H1 (cell line): ENCODE results near the gene FAM186B. TPM values are rescaled to one million over a fixed set of nuclear protein-coding genes. Genes with fewer than 3 reads are reported as not detected.
A peak's percentile ranks its signal among the peaks of the same experiment; 100 is the strongest.

Experiments
- ASH2L ChIP-seq: fragments of 200-600, 300-600 bp; sonication (generic); IDR thresholded peaks from one replicate; pipeline ENCODE4 v1.7.1; 2017; ENCODE audit warnings: low read length
- BRCA1 ChIP-seq: IDR thresholded peaks from 2 replicates; pipeline ENCODE4 v1.6.1; 2012; ENCODE audit warnings: low read depth, low read length, improper control_type of control experiment
- CEBPB ChIP-seq: IDR thresholded peaks from 2 replicates; pipeline ENCODE4 v1.6.1; 2012; ENCODE audit warnings: low read depth, low read length
- CHD1 ChIP-seq: IDR thresholded peaks from 2 replicates; pipeline ENCODE4 v1.6.1; 2012; ENCODE audit warnings: low read depth, low read length, improper control_type of control experiment
- CREB1 ChIP-seq: IDR thresholded peaks from 2 replicates; pipeline ENCODE4 v1.6.1; 2012; ENCODE audit warnings: inconsistent platforms
- EGR1 ChIP-seq: IDR thresholded peaks from 2 replicates; pipeline ENCODE4 v1.6.1; 2011; ENCODE audit warnings: low read depth, low read length, borderline replicate concordance
- EZH2 ChIP-seq: fragments of 200-600 bp; sonication (generic); IDR thresholded peaks from 2 replicates; pipeline ENCODE4 v1.7.1; 2012; ENCODE audit warnings: low read depth, mild to moderate bottlenecking, moderate library complexity, low read length, inconsistent platforms; ENCODE audit not compliant: severe bottlenecking
- FOSL1 ChIP-seq: IDR thresholded peaks from 2 replicates; pipeline ENCODE4 v1.6.1; 2011; ENCODE audit warnings: mild to moderate bottlenecking, low read depth, low read length, moderate library complexity; ENCODE audit not compliant: insufficient read depth
- GTF2F1 ChIP-seq: IDR thresholded peaks from 2 replicates; pipeline ENCODE4 v1.6.1; 2012; ENCODE audit warnings: low read depth, low read length, improper control_type of control experiment, borderline replicate concordance
- HDAC6 ChIP-seq: IDR thresholded peaks from one replicate; pipeline ENCODE4 v1.7.1; 2012; ENCODE audit warnings: low read depth, mild to moderate bottlenecking, inconsistent platforms, low read length, moderate library complexity
- KDM1A ChIP-seq: fragments of 200-600, 300-600 bp; sonication (generic); IDR thresholded peaks from 2 replicates; pipeline ENCODE4 v1.7.1; 2016; ENCODE audit warnings: mild to moderate bottlenecking, low read length, borderline replicate concordance
- MAFK ChIP-seq: IDR thresholded peaks from 2 replicates; pipeline ENCODE4 v1.6.1; 2012; ENCODE audit warnings: low read depth, mild to moderate bottlenecking, improper control_type of control experiment, low read length
- NRF1 ChIP-seq: IDR thresholded peaks from 2 replicates; pipeline ENCODE4 v1.6.1; 2011; ENCODE audit warnings: mild to moderate bottlenecking, low read depth, low read length, improper control_type of control experiment
- PHF8 ChIP-seq: fragments of 200-600 bp; sonication (generic); conservative IDR thresholded peaks from 2 replicates; pipeline ENCODE4 v1.7.1; 2012; ENCODE audit warnings: low read depth, mild to moderate bottlenecking, inconsistent platforms, low read length, moderate library complexity
- POLR2AphosphoS5 ChIP-seq: IDR thresholded peaks from 2 replicates; pipeline ENCODE4 v1.6.1; 2011; ENCODE audit warnings: low read depth, low read length
- POU5F1 ChIP-seq: IDR thresholded peaks from 2 replicates; pipeline ENCODE4 v1.6.1; 2011; ENCODE audit warnings: low read depth, mild to moderate bottlenecking, low read length, moderate library complexity
- RFX5 ChIP-seq: IDR thresholded peaks from 2 replicates; pipeline ENCODE4 v1.6.1; 2011; ENCODE audit warnings: low read depth, low read length, improper control_type of control experiment, borderline replicate concordance
- SAP30 ChIP-seq: fragments of 300-600 bp; sonication (generic); IDR thresholded peaks from 2 replicates; pipeline ENCODE4 v1.7.1; 2012; ENCODE audit warnings: low read length, moderate library complexity, mild to moderate bottlenecking, inconsistent platforms; ENCODE audit not compliant: insufficient read depth, insufficient replicate concordance
- SP1 ChIP-seq: IDR thresholded peaks from 2 replicates; pipeline ENCODE4 v1.6.1; 2011; ENCODE audit warnings: low read depth, low read length
- SP2 ChIP-seq: IDR thresholded peaks from 2 replicates; pipeline ENCODE4 v1.6.1; 2012; ENCODE audit warnings: mild to moderate bottlenecking, low read length, inconsistent platforms
- SP4 ChIP-seq: IDR thresholded peaks from 2 replicates; pipeline ENCODE4 v1.6.1; 2012; ENCODE audit warnings: low read length, inconsistent platforms
- SRF ChIP-seq: IDR thresholded peaks from 2 replicates; pipeline ENCODE4 v1.6.1; 2011; ENCODE audit warnings: mild to moderate bottlenecking, low read depth, low read length, moderate library complexity
- TAF7 ChIP-seq: optimal IDR thresholded peaks from 2 replicates; pipeline ENCODE3; 2011; ENCODE audit warnings: low read depth, mild to moderate bottlenecking, inconsistent platforms, low read length, moderate library complexity, borderline replicate concordance
- TCF12 ChIP-seq: IDR thresholded peaks from 2 replicates; pipeline ENCODE4 v1.6.1; 2011; ENCODE audit warnings: low read depth, mild to moderate bottlenecking, low read length
- USF2 ChIP-seq: IDR thresholded peaks from 2 replicates; pipeline ENCODE4 v1.6.1; 2011; ENCODE audit warnings: low read length, improper control_type of control experiment
- YY1 ChIP-seq: IDR thresholded peaks from 2 replicates; pipeline ENCODE4 v1.6.1; 2011; ENCODE audit warnings: low read depth, mild to moderate bottlenecking, low read length
- polyA plus RNA-seq, 7 experiments: library from polyadenylated mRNA; depleted of rRNA in 3 of 7; stranded (reverse) in 5 of 7; unstranded in 2 of 7; fragments of >200 nt in 5 of 7; fragments of 200-250 nt in 2 of 7; gene quantifications; 1 replicate in 5 of 7; 2 replicates in 1 of 7; 4 replicates in 1 of 7; pipeline versions ENCODE4 v1.2.1 to v1.2.3, GENCODE V29; 2011 to 2013; ENCODE audit warnings: missing spikeins in 2 of 7, mixed read lengths in 2 of 7
- total RNA-seq: library from RNA; stranded (reverse); fragmentation: NEBNext Ultra II Directional; extraction: Animal tissue kit (Norgen Biotek cat#: 25700); gene quantifications from 2 replicates; pipeline ENCODE4 v1.2.1, GENCODE V29; 2021

FAM186B gene
- total and polyA plus RNA-seq, 2 of the 8 experiments (the other 6 are each of a cell fraction or from before 2014, with no cell fraction given), result 0.12 to 0.73 TPM

GRCh38 chr12:49636979-49637755 lies 31.7 kb upstream of the FAM186B start (continued):
- TF ChIP-seq HDAC6, result no peak
- peak; percentile 77 for TF ChIP-seq YY1
- TF ChIP-seq BRCA1, result no peak
- no peak for TF ChIP-seq EZH2
- no peak for TF ChIP-seq PHF8
- no peak for TF ChIP-seq EGR1
- TF ChIP-seq FOSL1, result no peak
- TF ChIP-seq SRF, result no peak
- TF ChIP-seq SAP30, result no peak
- TF ChIP-seq CREB1, result peak; percentile 27; the same call in 1 of the 2 replicates
- TF ChIP-seq CHD1, result no peak
- no peak for TF ChIP-seq ASH2L
- no peak for TF ChIP-seq GTF2F1
- no peak for TF ChIP-seq TCF12
- TF ChIP-seq RFX5, result no peak
- no peak for TF ChIP-seq POU5F1
- TF ChIP-seq TAF7, result no peak
- TF ChIP-seq SP4, result no peak
- TF ChIP-seq SP1, result no peak
- no peak for TF ChIP-seq SP2
- no peak for TF ChIP-seq USF2
- TF ChIP-seq CEBPB, result no peak
- TF ChIP-seq NRF1, result no peak
- peak; percentile 69; the same call in 1 of the 2 replicates for TF ChIP-seq MAFK
- TF ChIP-seq POLR2AphosphoS5, result no peak; the same call in 1 of the 2 replicates
- no peak for TF ChIP-seq KDM1A
